ENCODE results near the gene FHIP2A. TPM values are rescaled to one million over a fixed set of nuclear protein-coding genes. Genes with fewer than 3 reads are reported as not detected.

FHIP2A gene
- total RNA-seq, 1 experiment from 2014 or later, result 20.7 TPM

DNA sequence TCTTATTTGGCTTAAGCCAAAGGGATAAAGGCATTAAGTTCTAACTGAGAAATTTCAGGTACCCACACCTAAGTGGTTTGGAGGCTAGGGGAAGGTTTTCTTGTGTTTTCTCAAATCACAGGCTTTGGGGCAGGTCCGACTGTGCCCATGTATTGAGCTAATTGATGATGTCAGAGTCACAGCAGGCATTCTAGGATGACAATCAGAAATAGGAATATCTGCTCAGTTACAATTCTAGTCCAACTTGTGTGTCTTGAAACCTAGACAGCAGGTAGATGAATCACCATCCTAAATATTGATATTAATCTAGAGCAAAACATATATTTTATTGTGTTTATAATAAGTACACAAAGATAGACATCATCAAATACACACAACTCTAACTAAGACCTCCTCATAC is 2.3 kb upstream of the FHIP2A start (continued):
- TF ChIP-seq ZBTB33 (IDR thresholded peaks at IDR 0.05; ENCODE audit: extremely low read depth, insufficient replicate concordance, low read length) (no peak), REST (IDR thresholded peaks at IDR 0.05; ENCODE audit: low read depth) (no peak)

DNA sequence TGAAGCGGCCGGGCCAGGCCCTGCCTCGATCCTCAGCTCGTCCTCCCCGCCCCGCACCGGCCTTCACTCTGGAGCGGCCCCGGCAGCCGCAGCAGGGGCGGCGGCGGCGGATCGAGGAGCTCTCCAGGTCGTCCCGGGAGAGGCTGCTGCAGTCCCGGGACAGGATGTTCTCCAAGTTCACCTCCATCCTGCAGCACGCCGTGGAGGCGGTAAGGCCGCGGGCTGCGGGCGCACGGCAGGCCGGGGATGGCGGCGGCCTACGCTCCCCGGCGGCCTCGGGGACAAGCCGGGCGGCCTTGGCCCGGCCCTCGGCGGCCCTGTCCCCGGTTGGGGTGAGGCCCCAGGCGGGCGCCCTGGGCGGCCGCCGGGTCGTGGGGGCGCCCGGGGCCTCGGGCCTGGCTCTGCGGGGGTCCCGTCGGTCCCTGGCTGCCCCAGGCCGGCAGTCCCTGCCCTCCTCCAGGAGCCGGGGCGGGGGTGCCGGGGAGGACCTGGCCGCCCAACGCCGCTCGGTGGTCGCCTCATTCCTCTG is 399 bp downstream of the FHIP2A start:
- DNase-seq (ENCODE audit: low read depth, low spot score) (no peak), ATAC-seq (peak; percentile 69)
- Histone ChIP-seq H3K4me3 (replicated peaks in 1 of 2; ENCODE audit: low read depth in 1 of 2, low read length in 2 of 2) (peak overlapping the region; percentile 69 to 80), H3K27ac (ENCODE audit: low read depth, low read length) (peak overlapping the region; percentile 86), H4K20me1 (ENCODE audit: insufficient read depth) (no peaks in the 10 kb centered on the region), H2AFZ (ENCODE audit: low read depth, low read length, poor library complexity, severe bottlenecking) (no peak overlapping the region), H3K36me3 (ENCODE audit: control insufficient read depth in 1 of 2, insufficient read depth in 2 of 2, low read length in 2 of 2) (no peaks in the 10 kb centered on the region), H3K9me3 (ENCODE audit: control insufficient read depth in 1 of 2, insufficient read depth in 1 of 2, low read depth in 1 of 2, low read length in 2 of 2) (no peaks in the 10 kb centered on the region), H3K9ac (ENCODE audit: low read length) (peak overlapping the region; percentile 84), H3K79me2 (ENCODE audit: insufficient read depth, low read length) (peaks cover 44% of the 10 kb centered on the region), H3K4me2 (ENCODE audit: low read length) (peak overlapping the region; percentile 79), H3K9me2 (ENCODE audit: insufficient read depth) (no peaks in the 10 kb centered on the region), H3K4me1 (ENCODE audit: control insufficient read depth in 1 of 2, insufficient read depth in 2 of 2, low read length in 2 of 2) (peaks cover 7 to 28% of the 10 kb centered on the region in 2 experiments; a peak in 3 of 4 replicates), H3K27me3 (ENCODE audit: insufficient read depth, low read length) (no peaks in the 10 kb centered on the region)
- ChIA-PET POLR2A (interaction anchor here (1.5 kb wide), 1 partner anchor 10 kb away, joined by 4 read pairs; no protein-coding TSS in a partner anchor), CTCF (interaction anchor here (0.8 to 2.5 kb wide), 9 partner anchors 9 to 518 kb away, joined by 3 to 11 read pairs (median 3); no protein-coding TSS in a partner anchor), RAD21 (ENCODE audit: low non-redundant PET in 1 of 2, low total read pairs in 2 of 2, uncharacterized antibody in 2 of 2, unreplicated experiment in 2 of 2) (no interaction called here)
- TF ChIP-seq ZFX (IDR thresholded peaks at IDR 0.05), result peak; percentile 100
- no peak for TF ChIP-seq JUND (IDR thresholded peaks at IDR 0.05)
- no peak for TF ChIP-seq POLR2A (IDR thresholded peaks at IDR 0.05; ENCODE audit: borderline replicate concordance, extremely low read depth, insufficient read depth, insufficient read length)
- no TSS peak for BruUV-seq (replicated peaks)
- intact Hi-C loops (cut with micrococcal nuclease), result no loop called here
